HEK293T (cell line): ENCODE results near the gene NRL.

Source experiments
- CTCF ChIA-PET: fragments of 350-600 bp; formaldehyde crosslinking; extraction: SDS; loops from one replicate; lab custom pipeline; 2021; ENCODE audit warnings: antibody characterized with exemption, inconsistent platforms; lab: Yijun Ruan, JAX
- POLR2A ChIA-PET: fragments of 350-600 bp; formaldehyde crosslinking; extraction: SDS; loops from one replicate; lab custom pipeline; 2020; ENCODE audit warnings: antibody characterized with exemption, inconsistent platforms; lab: Yijun Ruan, JAX
- DNase-seq: peaks from one replicate; pipeline ENCODE4 v3.0.0; 2012; ENCODE audit warnings: mixed read lengths; ENCODE audit errors: extremely low spot score
- ARNT ChIP-seq: fragments of 450-650 bp; IDR thresholded peaks from 2 replicates; pipeline ENCODE4 v1.6.1; 2017; ENCODE audit warnings: mild to moderate bottlenecking
- BHLHE40 ChIP-seq: fragments of 450-650 bp; IDR thresholded peaks from 2 replicates; pipeline ENCODE4 v1.6.1; 2016; ENCODE audit warnings: mild to moderate bottlenecking, moderate library complexity, borderline replicate concordance
- CTBP1 ChIP-seq: fragments of 450-650 bp; IDR thresholded peaks from 2 replicates; pipeline ENCODE4 v1.6.1; 2016; ENCODE audit warnings: borderline replicate concordance
- ELF4 ChIP-seq: fragments of 450-650 bp; IDR thresholded peaks from 2 replicates; pipeline ENCODE4 v1.6.1; 2017; ENCODE audit warnings: antibody characterized with exemption
- FOXA1 ChIP-seq: fragments of 450-650 bp; IDR thresholded peaks from 2 replicates; pipeline ENCODE4 v1.6.1; 2016; ENCODE audit warnings: mild to moderate bottlenecking
- FOXK2 ChIP-seq: fragments of 450-650 bp; IDR thresholded peaks from 2 replicates; pipeline ENCODE4 v1.6.1; 2016; ENCODE audit warnings: mild to moderate bottlenecking
- FOXM1 ChIP-seq: fragments of 450-650 bp; IDR thresholded peaks from 2 replicates; pipeline ENCODE4 v1.6.1; 2017; ENCODE audit warnings: mild to moderate bottlenecking, borderline replicate concordance
- HDGF ChIP-seq: fragments of 450-650 bp; IDR thresholded peaks from 2 replicates; pipeline ENCODE4 v1.6.1; 2017; ENCODE audit warnings: antibody characterized with exemption, borderline replicate concordance
- L3MBTL2 ChIP-seq: fragments of 450-650 bp; conservative IDR thresholded peaks from 2 replicates; pipeline ENCODE4 v1.6.1; 2016; ENCODE audit warnings: mild to moderate bottlenecking
- LEF1 ChIP-seq: fragments of 450-650 bp; IDR thresholded peaks from 2 replicates; pipeline ENCODE4 v1.6.1; 2017; ENCODE audit warnings: mild to moderate bottlenecking, borderline replicate concordance
- NFRKB ChIP-seq: fragments of 450-650 bp; IDR thresholded peaks from 2 replicates; pipeline ENCODE4 v1.6.1; 2016; ENCODE audit warnings: mild to moderate bottlenecking, moderate library complexity
- PKNOX1 ChIP-seq: fragments of 450-650 bp; IDR thresholded peaks from 2 replicates; pipeline ENCODE4 v1.6.1; 2016
- SP1 ChIP-seq: fragments of 450-650 bp; IDR thresholded peaks from 2 replicates; pipeline ENCODE4 v1.6.1; 2017
- SUZ12 ChIP-seq: fragments of 450-650 bp; IDR thresholded peaks from 2 replicates; pipeline ENCODE4 v1.6.1; 2016; ENCODE audit warnings: mild to moderate bottlenecking
- TARDBP ChIP-seq: fragments of 450-650 bp; IDR thresholded peaks from 2 replicates; pipeline ENCODE4 v1.6.1; 2016
- ZNF384 ChIP-seq: fragments of 450-650 bp; IDR thresholded peaks from 2 replicates; pipeline ENCODE4 v1.6.1; 2016

NRL gene

GRCh38 chr14:24068711-24069410 is 45.9 kb downstream of the NRL start:
- DNase-seq, result no peak
- ChIA-PET CTCF (interaction anchor here (1.0 to 2.3 kb wide), 4 partner anchors 11 to 40 kb away, joined by 3 to 8 read pairs (median 4); no protein-coding TSS in a partner anchor), POLR2A (interaction anchor here (2.5 to 2.9 kb wide), 2 partner anchors 12 to 25 kb away, joined by 6 to 17 read pairs; partner anchors contain the start of gene PCK2)
- TF ChIP-seq FOXK2 (no peak), LEF1 (no peak), CTBP1 (no peak), TARDBP (no peak), ZNF384 (no peak), ARNT (no peak), NFRKB (no peak), FOXA1 (no peak), L3MBTL2 (no peak), ELF4 (no peak), HDGF (no peak), SUZ12 (no peak), BHLHE40 (no peak)

GRCh38 chr14:24067133-24068082 is 47.3 kb downstream of the NRL start:
- DNase-seq, result no peak
- TF ChIP-seq HDGF, result no peak
- no peak for TF ChIP-seq SUZ12
- no peak for TF ChIP-seq TARDBP
- TF ChIP-seq FOXA1, result no peak
- TF ChIP-seq ARNT, result no peak
- TF ChIP-seq FOXM1, result no peak
- TF ChIP-seq CTBP1, result no peak
- no peak for TF ChIP-seq LEF1
- TF ChIP-seq FOXK2, result no peak
- TF ChIP-seq BHLHE40, result no peak
- no peak for TF ChIP-seq L3MBTL2
- no peak for TF ChIP-seq SP1
- ChIA-PET POLR2A (interaction anchor here (0.8 to 2.5 kb wide), 3 partner anchors 14 to 27 kb away, joined by 3 to 6 read pairs (median 4); partner anchors contain the start of genes CARMIL3 and PCK2), CTCF (interaction anchor here (1.0 to 2.3 kb wide), 3 partner anchors 23 to 94 kb away, joined by 3 to 8 read pairs (median 5); partner anchors contain the start of gene IRF9)

DNA sequence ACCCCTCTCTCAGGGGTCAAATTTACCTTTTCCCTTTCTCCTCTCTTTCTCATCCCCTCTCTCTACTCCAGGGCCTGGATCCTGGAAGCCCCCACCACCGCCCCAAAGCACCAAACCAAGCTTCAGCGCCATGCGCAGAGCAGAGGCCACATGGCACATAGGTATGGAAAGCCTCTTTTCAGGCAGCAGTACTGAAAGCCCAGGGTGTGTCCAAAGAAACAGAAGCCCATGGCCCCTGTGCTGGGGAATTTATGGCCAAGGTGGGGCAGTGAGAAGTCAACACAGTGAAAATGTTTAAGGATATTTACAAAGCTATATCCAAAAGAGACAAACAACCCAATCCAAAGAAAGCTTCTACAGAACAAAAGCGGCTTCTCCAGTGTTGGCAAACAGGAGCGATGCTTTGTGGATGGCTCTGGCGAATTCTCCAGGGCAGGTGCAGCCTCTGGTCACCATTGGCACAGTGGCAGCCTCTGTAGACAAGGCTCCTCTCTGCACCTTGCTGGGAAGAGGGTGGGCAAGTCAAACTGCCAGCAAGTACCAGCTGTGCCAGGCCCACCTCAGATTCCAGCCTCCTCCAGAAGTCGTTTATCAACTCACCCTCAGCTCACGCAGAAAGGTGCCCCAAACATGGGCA is 48.1 kb downstream of the NRL start:
- TF ChIP-seq TARDBP (no peak), LEF1 (no peak), PKNOX1 (no peak), HDGF (no peak), FOXA1 (no peak), FOXM1 (no peak), SP1 (no peak)
- DNase-seq, result no peak
- ChIA-PET POLR2A (interaction anchor here (0.8 to 2.5 kb wide), 3 partner anchors 14 to 27 kb away, joined by 3 to 6 read pairs (median 4); partner anchors contain the start of genes CARMIL3 and PCK2), CTCF (interaction anchor here (1.0 to 2.3 kb wide), 4 partner anchors 8 to 94 kb away, joined by 3 to 8 read pairs (median 5); partner anchors contain the start of gene IRF9)

- CTCF ChIA-PET, result interaction anchor here (1.2 kb wide), 1 partner anchor 7 kb away, joined by 5 read pairs; no protein-coding TSS in a partner anchor
- DNase-seq, result no peak
- TF ChIP-seq SUZ12 (no peak), TARDBP (no peak), CTBP1 (no peak), ELF4 (no peak), FOXM1 (no peak), PKNOX1 (no peak), ZNF384 (no peak), NFRKB (no peak), L3MBTL2 (no peak), ARNT (no peak), LEF1 (no peak), FOXK2 (no peak), HDGF (no peak), BHLHE40 (no peak), SP1 (no peak), FOXA1 (no peak)
- POLR2A ChIA-PET, result interaction anchor here (1.5 to 1.7 kb wide), 2 partner anchors 13 to 28 kb away, joined by 4 to 5 read pairs; partner anchors contain the start of genes CARMIL3 and PCK2
Observed at GRCh38 chr14:24065408-24065807, 49.3 kb downstream of the NRL start.

GRCh38 chr14:24064856-24065255 is 49.9 kb downstream of the NRL start:
- ChIA-PET POLR2A (interaction anchor here (1.5 kb wide), 1 partner anchor 29 kb away, joined by 5 read pairs; the partner anchor contains the start of gene PCK2), CTCF (no interaction called here)
- DNase-seq, result no peak
- TF ChIP-seq HDGF, result no peak
- TF ChIP-seq NFRKB, result no peak
- TF ChIP-seq FOXM1, result no peak
- no peak for TF ChIP-seq PKNOX1
- no peak for TF ChIP-seq FOXK2
- TF ChIP-seq CTBP1, result no peak
- no peak for TF ChIP-seq BHLHE40
- TF ChIP-seq ARNT, result no peak
